Activated CD4-positive, alpha-beta T cell treated with anti-CD3 and anti-CD28 coated beads, Interleukin-2, amount 50 U/mL, for 4 hours (primary cell): Measurements from ENCODE around the gene CRLF1.

ENCODE experiments used
- DNase-seq, 2 experiments: peaks; one replicate each; pipeline ENCODE4 v3.0.0-alpha.2; 2020

CRLF1 gene, protein sequence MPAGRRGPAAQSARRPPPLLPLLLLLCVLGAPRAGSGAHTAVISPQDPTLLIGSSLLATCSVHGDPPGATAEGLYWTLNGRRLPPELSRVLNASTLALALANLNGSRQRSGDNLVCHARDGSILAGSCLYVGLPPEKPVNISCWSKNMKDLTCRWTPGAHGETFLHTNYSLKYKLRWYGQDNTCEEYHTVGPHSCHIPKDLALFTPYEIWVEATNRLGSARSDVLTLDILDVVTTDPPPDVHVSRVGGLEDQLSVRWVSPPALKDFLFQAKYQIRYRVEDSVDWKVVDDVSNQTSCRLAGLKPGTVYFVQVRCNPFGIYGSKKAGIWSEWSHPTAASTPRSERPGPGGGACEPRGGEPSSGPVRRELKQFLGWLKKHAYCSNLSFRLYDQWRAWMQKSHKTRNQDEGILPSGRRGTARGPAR

DNA sequence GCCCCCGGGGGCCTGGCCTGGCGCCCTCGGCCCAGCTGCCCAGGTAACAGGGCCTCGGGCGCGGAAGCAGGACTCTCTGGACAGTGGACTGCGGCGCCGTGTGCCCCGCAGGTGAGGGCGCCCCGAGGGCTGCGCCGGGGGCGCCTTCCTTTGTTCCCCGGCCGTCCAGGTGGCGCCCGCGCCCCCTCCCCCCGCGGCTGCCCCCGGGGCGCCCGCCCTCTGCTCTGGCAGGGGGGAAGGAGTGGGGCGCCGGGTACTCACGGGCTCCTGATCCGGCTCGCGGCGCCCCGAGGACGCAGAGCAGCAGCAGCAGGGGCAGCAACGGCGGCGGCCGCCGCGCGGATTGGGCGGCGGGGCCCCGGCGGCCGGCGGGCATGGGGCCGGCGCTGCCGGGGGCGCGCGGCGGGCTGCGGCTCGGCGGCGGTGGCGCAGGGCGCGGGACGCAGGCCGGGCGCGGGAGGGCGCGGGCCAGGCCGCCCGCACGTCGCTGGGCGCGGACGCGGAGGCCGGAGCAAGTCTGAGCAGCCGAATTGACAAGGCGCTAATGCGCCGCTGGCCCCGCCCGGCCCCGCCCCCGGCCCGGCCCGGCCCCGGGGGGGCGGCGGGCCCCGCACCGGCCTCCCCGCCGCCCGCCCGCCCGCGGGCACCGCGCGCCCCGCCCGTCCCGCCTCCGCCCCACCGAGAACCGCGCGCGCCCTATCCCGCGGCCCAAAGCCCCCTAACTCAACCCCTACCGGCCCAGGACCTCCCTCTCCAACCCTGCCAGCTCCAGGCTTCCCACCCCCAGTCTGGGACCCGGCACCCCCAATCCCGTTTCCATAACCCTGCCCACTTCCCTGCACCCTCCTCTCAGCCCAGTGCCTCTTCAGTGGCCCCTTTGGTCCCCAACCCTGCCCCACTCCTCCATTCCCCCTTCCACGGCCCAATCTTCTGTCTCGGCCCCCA lies at the start of gene CRLF1:
Gene CRLF1, minus strand, starts transcription at position 519 of the 945 bp plus-strand sequence. Its CDS starts 143 bp downstream, at position 376.
- DNase-seq, result no peak

DNA sequence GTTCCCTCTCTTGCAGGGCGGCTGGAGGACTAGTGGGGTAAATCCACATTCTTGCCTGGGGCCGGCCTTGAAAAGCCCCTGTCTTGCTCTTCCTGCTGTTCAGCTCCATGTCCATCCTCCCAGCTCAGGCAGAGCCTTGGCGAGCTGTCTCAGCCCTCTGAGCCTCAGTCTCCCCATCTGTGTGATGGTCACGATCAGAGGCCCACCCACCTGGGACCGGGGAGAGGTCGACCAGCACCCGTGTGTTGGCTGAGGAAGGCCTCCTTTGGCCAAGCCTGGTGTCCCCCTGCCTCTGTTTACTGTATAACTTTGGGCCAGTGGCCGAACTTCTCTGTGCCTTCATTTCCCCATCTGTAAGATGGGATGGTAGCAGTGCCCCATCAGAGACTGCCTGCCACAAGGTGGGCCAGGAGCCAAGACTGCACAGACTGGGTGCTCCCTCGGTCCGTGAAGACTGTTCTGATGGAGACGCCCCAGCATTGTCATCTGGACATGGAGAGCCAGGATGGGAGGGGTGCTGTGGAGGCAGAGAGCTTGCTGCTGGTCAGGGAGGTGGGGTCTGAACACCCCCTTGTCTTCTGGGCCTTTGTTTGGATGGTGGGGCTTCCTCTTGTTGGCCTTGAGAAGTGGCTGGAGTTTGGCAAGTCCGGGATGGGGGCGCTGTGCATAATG lies 48.7 kb upstream of the CRLF1 start:
- DNase-seq, result no peak

DNA sequence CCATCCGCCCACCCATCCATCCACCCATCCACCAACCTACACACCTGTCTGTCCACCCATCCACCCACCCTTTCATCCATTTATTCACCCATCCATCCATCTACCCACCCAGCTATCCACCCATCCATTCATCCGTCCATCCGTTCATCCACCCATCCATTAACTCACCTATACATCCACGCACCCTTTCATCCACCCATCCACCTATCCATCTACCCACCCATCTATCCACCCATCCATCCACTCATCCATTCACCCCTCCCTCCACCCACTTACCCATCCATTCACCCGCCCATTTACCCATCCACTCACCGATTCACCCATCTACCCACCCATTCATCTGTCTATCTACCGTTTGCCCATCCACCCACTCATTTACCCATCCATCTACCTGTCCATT lies 47.9 kb upstream of the CRLF1 start:
- DNase-seq, result no peak

DNA sequence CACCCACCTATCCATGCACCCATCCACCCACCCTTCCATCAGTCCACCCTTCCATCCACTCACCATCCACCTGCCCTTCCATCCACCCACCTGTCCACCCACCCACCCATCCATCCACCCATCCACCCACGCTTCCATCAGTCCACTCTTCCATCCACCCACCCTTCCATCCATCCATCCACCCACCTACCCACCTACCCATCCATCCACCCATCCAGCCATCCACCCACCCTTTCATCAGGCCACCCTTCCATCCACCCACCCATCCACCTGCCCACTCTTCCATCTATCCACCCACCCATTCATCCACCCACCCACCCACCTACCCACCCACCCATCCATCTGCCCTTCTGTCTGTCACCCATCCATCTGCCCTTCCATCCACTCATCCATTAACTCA lies 47.3 kb upstream of the CRLF1 start:
- no peak for DNase-seq

DNA sequence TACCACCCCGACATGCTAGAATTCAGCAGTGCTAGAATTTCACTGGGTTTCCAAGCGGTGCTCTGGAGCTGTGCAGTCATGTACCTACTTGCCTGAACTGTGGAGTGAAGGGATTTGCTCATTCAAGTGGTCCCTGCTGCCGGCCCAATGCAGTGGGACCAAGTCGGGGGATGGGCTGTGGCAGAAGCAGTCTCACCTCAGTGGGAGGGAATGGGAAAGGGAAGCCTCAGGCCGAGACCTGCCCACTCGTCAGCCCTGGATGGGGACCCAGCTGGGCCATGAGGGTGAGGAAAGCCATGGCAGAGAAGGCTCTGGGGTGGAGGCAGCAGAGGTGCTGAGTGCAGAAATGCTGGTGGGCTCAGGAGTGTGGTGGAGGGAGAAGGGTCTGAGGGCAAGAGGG lies 45.1 kb upstream of the CRLF1 start:
- DNase-seq, result no peak

DNA sequence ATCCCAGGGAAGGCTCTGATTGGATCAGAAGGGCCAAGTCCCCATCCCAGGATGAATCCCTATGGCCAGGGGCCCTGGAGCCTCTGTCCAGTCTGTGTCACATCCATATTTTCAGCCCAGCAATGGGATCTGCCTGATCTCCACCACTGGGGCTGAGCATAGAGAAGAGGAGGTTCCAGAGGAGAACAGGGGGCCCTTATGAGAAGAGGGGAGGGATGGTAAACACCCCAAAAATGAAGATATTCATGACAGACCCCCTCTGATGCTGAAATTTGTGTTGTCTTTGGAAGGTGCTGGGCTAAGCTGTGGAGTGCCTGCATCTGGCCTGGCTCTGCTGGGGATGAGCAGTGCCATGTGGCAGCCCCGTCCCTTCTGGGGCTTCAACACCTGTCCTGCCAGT lies 44.7 kb upstream of the CRLF1 start:
- DNase-seq, result no peak

DNA sequence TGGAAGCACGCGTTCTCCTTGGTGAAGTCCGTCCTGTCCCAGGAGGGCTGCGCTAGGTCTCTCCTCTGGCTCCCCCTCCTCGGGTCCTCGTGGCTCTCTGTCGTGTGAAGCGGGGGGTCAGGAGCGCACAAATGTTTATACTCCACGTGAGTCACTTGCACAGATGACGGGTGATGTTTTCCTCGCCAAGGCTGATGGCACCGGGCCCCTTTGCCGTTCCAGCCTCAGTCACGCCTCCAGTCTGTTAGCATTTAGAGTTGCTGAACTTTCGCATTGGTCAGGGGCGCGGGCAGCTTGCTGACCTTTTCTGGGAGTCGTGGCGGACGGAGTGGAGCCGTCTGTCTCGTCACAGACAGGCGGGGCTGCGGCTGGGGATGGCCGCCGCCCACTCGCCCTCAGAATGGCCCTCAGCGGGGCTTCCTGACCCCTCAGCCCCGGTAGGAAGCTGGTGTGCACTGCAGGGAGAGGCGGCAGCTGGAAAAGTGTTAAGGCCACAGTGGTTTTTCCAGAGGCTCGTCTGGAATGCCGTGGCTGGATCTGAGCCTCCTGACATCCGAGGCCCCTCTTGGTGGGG lies 44.0 kb upstream of the CRLF1 start:
- no peak for DNase-seq

DNA sequence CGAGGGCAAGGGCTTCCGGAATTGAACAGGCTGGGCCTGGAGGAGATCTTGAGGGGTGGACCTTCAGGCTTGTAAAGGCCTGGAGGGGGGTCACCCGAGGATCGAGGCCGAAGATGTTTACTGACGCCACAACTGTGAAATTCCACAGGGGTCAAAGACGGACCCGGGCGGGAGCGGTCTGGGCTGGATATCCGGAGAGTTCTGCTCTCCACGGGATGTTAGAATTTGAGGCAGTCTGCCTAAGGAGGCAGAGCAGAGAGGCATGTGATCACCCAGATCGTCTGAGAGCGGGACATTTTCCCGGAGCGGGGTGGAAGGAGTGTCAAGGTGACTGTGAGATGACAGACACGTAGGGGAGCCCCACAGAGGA lies 43.4 kb upstream of the CRLF1 start:
- no peak for DNase-seq

DNA sequence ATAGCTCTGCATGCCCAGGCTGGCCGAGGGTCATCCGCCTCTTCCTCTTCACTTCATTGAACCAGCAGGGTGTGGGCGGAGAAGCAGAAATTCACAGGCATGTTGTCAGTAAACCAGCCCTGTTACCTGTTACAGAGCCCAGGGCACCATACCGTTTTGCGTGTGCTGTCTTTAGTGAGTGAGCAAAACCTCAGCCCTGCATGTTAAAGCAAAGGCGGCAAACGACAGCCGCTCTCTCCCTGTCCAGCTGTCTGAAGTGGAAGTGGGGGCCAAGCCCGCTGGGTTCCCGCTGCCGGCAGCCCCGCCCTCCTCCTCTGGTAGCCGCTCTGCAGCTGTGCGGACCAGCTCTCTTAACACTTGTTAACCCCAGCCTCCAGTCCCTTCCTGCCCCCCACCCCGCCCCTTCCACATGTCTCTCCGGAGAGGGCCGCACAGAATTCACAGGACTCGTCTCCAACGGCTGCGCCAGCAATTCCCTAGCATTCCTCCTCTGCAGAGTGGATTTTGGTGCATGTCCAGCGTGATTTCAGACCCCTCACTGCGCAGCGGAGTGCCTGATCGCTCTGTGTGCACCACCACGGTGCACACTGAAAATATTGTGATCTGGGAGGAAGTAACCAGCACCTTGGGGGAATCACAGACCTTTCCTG lies 42.9 kb upstream of the CRLF1 start:
- DNase-seq, result no peak

DNA sequence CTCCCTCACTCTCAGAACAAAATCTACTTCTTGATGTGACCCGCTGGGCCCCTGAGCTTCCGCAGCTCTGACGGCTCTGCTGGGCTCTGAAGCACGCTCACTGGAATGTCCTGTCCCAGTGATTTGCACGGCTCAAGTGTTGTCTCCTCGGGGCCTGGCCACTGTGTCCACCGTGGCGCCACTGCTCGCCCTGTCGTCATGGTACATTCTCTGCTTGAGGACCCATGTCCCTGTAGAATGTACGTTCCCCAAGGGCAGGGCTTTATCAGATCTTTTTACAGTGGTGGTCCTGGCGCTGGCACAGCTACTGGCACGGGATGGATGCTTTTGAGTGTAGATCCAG lies 42.3 kb upstream of the CRLF1 start:
- DNase-seq, result no peak

DNA sequence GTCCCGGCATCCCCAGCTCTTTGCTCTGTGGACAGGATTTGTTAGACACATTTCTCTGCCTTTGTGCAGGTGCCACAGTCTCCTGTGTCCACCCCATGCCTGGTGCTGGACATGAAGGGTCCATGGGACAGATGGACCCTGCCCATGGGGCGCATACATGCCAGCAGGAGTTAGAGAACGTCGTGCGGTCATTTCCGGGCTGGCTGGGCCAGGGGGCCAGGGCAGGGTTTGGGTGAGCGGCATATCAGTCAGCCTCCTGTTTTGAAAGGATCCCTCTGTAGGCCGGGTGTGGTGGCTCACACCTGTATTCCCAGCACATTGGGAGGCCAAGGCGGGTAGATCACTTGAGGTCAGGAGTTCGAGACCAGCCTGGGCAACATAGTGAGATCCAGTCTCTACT lies 41.2 kb upstream of the CRLF1 start:
- no peak for DNase-seq

DNA sequence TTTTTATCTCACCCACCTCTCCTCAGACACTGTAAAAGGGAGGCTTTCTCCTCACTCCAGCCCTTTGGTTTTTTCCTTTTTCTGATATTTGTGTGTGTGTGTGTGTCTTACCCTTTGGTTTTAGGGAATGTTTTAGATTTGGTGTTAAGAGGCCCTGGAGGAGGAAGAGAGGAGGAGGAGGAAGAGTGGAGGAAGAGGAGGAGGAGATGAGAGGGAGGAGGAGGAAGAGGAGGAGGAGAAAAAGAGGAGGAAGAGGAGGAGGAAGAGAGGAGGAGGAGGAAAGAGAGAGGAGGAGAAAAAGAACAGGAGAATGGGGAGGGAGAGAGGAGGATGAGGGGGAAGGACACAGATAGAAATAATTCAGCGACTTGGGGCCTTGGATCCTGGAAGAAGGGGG lies 40.8 kb upstream of the CRLF1 start:
- DNase-seq, result no peak

DNA sequence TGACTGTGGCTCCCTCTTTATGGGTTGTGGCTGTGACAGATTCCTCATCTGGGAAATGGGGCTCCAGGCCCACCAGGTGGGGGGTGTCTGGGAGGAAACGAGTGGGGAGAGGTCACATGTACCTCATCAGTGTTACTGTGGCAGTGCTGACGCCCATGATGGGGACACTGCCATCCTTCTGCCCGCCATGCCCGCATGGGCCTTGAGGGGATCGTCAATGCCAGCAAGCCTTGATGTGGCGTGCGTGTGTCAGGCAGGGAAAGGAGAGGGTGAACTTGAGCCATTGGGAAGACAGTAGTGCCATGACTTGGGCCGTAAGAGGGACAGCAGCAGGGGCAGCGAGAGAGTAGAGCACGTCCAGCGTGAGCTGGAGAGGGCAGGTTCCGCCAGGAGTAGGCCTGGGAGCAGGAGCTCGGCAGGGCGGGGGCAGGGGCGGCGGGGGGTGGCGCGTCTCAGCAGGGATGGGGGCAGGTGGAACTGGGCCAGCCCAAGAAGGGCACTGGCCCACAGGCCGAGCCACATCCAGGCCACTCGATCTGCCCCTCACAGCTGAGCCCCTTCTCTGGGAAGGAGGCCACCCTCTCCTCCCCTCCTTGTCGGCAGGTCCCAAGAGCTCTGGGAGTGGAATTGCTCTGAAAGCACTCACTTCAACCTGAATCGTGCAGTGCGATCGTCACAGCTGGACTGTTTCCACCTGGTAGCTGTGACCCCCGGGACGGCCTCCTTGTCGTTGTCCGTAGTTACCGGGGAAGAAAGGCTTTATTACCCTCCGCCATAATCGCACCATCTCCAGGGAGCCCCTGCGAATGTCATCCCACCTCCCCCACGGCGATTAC lies 40.2 kb upstream of the CRLF1 start:
- DNase-seq, result no peak

DNA sequence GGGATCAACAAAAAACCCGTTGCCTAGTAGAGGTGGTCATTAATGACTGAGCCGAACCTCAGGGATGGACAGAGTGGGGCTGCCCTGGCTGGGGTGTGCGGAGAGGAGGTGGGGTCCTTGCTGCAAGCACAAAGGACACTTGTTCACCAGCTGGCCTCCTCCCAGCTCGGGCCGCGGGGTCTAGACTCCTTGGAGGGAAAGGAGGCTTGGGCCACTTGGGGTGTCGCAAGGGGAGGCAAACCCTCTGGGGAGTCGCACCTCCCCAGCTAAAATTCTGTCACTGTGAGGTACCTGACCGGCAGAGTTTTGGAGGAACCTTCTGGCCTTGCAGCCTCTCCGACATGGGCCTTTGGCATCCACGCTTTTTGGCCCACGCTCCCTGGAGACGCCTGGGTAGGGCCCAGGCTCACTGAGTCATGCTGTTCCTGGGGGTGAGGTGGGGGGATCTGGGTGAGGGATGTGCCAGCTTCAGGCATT lies 38.5 kb upstream of the CRLF1 start:
- DNase-seq, result no peak

DNA sequence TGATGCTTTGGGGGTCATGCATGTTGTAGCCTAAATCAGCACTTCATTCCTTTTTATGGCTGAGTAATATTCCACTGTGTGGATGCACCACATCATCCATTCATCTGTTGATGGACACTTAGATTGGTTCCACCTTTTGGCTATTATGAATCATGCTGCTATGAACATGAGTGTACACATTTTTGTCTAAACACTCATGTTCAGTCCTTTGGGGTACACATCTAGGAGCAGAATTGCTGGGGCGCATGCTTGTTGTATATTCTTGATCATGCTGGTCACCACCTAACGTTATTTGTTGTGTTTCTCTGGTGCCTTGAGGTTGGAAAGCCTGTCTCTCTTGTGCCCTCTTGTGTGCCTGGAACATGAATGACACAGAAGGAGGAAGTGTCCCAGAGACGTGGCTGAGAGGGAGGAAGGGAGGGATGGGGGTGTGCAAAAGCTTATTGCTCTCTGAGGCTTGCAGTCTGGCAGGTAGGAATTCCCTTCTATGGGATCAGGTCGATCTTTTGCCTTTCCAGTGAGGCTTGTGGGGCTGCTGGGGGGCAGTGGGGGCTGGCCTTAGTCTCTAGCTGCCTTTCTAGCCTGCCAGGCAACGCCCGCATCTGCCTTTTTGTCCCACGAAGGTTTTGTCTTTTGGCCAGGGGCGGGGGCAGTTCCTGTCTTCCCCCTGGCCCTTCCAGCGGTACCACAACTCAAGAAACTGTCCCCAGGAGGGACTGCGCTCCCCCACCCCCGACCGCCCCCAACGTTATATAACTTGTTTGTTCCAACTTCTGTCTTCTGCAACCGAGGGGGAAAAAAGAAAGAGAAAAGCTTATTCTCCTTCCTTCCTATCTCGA lies 37.8 kb upstream of the CRLF1 start:
- no peak for DNase-seq

DNA sequence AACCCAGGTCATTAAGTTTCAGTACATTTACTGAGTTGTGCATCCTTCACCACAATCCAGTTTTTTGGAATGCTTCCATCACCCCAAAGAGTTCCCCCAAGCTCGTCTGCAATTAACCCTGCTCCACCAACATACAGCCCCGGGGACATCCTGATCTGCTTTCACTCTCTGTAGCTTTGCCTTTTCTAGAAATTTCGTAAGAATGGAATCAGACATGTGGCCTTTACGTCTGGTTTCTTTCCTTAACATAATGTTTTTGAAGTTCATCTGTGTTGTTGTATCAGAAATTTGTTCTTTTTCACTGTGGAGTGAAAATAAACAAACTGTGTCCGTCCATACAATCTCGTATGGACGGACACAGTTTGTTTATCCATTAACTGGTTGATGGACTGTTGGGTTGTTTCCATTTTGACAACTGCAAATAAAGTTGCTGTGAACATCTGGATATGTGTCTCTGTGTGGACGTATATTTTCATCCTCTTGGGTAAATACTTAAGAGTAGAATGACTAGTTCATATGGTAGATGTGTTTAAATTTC lies 33.2 kb upstream of the CRLF1 start:
- DNase-seq, result no peak

DNA sequence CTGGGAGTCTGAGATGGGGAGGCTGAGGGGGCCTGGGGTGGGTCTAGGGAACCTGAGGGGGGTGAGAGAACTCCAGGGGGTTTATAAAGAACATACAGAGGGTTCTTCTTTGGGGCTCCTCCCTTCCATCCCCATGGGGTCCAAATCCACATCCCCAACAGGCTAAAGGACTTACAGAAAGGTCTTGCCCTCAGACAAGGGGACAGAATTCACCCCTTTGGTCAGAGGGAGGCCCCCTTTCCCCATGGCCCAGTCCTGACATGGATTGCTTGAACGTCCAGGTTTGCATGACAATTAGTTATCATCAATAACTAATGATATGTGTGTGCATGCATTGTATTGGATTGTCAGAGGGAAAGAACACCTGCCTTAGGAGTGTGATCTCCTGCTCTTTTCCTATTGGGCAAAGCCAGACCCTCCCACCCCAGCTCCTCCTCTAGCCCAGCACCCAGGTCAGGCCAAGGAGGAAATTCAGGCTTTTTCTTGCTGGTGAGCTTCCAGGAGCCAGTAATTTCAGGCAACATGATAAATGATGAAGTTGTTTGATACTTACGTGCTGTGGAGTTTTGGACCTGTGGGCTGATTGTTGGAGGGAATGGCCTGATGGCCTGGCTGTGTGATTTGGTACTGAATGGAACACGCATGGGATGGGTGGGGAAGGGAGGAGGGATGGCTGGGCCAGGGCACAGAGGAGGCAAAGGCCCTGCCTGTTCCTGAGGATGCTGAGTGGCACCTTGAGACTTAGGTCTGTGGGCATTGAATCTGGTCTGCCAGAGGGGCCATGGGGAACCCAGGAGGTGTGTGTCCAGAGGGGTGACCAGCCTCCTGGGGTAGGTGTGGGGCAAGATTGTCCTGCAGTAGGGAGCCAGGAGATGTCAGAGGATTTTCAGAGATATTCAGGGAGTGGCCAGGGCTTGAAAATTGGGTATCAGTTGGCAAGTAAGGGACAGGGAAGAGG lies 31.4 kb upstream of the CRLF1 start:
- DNase-seq, result no peak

DNA sequence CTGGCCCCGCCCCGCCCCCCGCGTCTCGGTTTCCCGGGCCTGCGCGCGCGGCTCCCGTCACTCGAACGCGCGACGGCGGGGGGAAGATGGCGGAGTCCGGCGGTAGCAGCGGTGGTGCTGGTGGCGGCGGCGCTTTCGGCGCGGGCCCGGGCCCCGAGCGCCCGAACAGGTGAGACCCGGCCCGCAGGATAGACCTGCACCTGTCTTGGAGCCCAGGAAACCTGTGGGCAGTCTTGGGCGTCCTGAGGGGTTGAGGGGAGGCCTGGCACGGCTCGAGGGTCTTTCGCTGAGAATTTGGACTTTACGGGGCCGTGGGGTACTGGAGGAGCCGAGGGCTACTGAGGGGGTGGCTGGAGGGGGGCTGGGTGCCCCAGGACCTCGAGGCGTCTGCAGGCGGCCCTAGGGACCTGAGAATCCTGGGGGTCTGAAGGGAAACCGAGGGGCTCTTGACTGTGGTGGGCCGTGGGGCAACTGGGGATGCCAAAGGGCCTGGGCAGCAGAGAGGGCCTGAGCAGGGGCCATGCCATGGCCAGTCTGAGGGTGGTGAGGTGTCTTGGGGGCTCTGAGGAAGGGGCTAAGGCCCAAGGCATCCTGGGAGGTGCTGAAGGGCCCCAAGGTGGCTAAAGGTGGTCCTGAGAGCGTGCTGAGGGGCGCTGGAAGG lies 30.5 kb upstream of the CRLF1 start, which contains the start of gene KLHL26:
Gene KLHL26, plus strand, starts transcription at position 60 of the 661 bp plus-strand sequence. Its CDS starts 27 bp downstream, at position 87.
- DNase-seq, result no peak
